ENCODE measurements around the gene TAS2R8. TPM values are rescaled to one million over a fixed set of nuclear protein-coding genes. Genes with fewer than 3 reads are reported as not detected.
A peak's percentile ranks its signal among the peaks of the same experiment; 100 is the strongest.

Gene TAS2R8, protein sequence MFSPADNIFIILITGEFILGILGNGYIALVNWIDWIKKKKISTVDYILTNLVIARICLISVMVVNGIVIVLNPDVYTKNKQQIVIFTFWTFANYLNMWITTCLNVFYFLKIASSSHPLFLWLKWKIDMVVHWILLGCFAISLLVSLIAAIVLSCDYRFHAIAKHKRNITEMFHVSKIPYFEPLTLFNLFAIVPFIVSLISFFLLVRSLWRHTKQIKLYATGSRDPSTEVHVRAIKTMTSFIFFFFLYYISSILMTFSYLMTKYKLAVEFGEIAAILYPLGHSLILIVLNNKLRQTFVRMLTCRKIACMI
- total RNA-seq = not detected
- 0 reads per million in 2 donors for total RNA-seq

DNA sequence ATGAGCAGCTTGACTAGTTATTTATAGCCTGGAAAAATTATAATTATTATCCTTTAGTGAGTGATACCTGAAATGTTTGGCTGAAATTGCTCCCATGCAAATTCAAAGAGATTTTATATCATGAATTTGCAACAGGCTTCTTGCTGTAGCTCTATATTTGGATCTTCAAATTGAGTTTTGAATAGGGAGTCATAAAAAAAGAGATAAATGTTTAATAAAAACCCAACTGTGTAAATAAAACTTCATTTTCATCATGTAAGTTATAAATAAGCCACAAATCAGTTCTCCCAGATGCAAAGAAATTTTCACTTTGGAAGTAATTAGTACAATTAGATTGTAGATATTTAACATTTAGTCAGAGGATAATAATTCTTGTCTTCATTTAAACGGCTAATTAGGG, at the start of gene TAS2R8:
Gene TAS2R8 (minus strand): TSS at position 101 of the 400 bp plus-strand sequence. CDS start 306 bp downstream, outside the sequence.
- H3K9me3 ChIP-seq (ENCODE audit: control insufficient read depth, low read length, poor library complexity, severe bottlenecking) = no peaks in the 10 kb centered on the region
- Mint-ChIP-seq H3K4me3 (no peak within 1 kb of the TSS), H3K27me3 (peaks cover 21% of the 10 kb centered on the region), H3K4me1 (no peaks in the 10 kb centered on the region), H3K36me3 (ENCODE audit: low read depth) (no peaks in the 10 kb centered on the region), H3K27ac (no peak within 1 kb of the TSS)
- ATAC-seq (no peak), DNase-seq (no peak)

DNA sequence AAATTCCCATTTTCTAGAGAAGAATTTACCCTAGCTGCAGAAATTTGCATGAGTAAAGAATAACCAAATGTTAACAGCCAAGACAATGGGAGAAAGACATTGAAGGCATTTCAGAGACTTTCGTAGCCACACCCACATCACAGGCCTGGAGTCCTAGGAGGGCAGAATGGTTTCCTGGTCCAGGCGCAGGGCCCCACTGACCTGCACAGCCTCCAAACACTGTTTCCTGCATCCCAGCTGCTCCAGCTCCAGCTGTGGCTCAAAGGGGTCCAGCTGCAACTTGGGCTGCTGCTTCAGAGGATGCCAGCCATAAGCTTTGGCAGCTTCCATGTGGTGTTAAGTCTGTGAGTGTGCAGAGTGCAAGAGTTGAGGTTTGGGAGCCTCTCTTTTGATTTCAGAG, 48.7 kb upstream of the TAS2R8 start:
- no peak overlapping the region for H3K4me3 Mint-ChIP-seq
- peaks cover 14% of the 10 kb centered on the region for H3K36me3 Mint-ChIP-seq (ENCODE audit: low read depth)
- H3K27me3 Mint-ChIP-seq = no peaks in the 10 kb centered on the region
- no peak overlapping the region for H3K27ac Mint-ChIP-seq
- DNase-seq (no peak), ATAC-seq (no peak)
- H3K9me3 ChIP-seq (ENCODE audit: control insufficient read depth, low read length, poor library complexity, severe bottlenecking) = peaks cover 3% of the 10 kb centered on the region
- H3K4me1 Mint-ChIP-seq = peaks cover 26% of the 10 kb centered on the region

DNA sequence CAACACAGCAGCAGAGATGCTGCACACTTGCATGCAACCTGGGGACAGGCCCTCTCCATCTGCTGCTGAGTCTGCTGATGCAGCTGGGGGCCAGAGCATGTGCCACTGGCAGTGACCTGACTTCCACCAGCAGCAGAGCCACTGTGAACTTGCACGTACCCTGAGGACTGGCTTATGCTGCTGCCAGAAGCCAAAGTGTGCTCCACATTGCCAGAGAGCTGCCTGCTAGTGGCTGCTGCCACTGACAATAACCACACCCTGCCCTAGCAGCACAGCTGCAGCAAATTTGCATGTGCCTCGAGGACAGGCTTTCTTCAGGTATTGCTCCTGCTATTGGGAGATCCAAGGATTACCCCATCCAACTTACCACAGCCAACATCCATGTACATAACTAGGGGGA, 46.7 kb upstream of the TAS2R8 start:
- DNase-seq (no peak), ATAC-seq (no peak)
- peaks cover 8% of the 10 kb centered on the region for H3K36me3 Mint-ChIP-seq (ENCODE audit: low read depth)
- H3K27ac Mint-ChIP-seq = no peak overlapping the region
- H3K9me3 ChIP-seq (ENCODE audit: control insufficient read depth, low read length, poor library complexity, severe bottlenecking) = peaks cover 3% of the 10 kb centered on the region
- H3K4me1 Mint-ChIP-seq = peaks cover 39% of the 10 kb centered on the region
- H3K27me3 Mint-ChIP-seq = no peaks in the 10 kb centered on the region
- no peak overlapping the region for H3K4me3 Mint-ChIP-seq

DNA sequence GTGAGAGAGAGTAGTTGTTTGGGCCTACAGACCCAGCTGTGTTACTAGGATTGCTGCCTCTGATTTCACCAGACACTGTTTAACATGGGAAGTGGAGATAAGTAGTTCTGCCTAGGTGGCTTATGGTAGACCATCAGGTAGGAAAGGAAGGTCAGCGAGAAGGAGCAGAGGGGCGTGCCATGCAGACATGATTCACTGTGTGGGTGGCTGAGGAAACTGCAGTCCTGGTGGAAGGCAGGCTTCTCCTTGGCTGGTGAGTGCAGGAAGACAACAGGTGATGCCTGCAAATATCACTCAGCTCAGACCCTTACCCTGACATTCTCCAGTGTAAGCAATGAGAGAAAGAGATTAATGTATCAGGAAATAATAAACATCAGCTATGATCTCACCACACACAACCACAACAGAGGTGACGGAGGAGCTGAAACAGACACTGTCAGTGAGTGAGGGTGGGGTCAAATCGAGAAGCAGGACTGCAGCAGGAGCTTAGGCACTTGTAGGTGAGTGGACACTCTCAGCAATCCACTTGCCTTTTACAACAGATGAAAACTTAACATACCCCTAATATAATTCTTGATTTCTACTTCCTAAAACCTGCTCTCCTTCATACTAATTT, 44.3 kb upstream of the TAS2R8 start:
- Mint-ChIP-seq H3K27ac (peak overlapping the region; percentile 75), H3K36me3 (ENCODE audit: low read depth) (peaks cover 9% of the 10 kb centered on the region), H3K4me3 (peak overlapping the region; percentile 61), H3K27me3 (no peaks in the 10 kb centered on the region), H3K4me1 (peaks cover 41% of the 10 kb centered on the region)
- H3K9me3 ChIP-seq (ENCODE audit: control insufficient read depth, low read length, poor library complexity, severe bottlenecking) = peaks cover under 1% of the 10 kb centered on the region
- ATAC-seq (peak; percentile 44), DNase-seq (no peak)

DNA sequence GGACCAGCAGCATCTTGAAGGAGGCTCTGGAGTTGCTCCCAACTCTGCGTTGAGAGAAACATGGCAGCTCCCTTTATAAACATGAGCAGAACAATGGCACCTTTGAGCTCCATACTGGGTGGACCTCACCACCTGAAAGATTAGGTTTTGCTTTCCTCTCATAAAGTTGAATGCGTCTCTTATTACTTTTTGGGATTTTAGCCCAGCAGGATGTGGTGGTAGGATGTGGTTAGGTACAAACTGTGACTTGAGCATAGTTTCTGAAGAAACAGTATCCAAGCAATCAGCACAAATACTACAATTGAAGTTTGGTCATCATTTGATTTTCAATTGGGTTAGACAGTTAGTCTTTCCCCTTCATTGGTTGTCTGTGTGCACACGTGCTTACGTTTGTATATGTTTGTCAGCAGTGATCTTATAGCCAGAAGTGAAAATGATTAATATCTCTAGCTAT, 42.4 kb upstream of the TAS2R8 start, which contains the start of gene PRR4:
Gene PRR4 (minus strand): TSS at position 51 of the 454 bp plus-strand sequence. CDS start 38 bp downstream, at position 13.
- Mint-ChIP-seq H3K27me3 (no peaks in the 10 kb centered on the region), H3K27ac (peak within 1 kb of the TSS; percentile 75), H3K36me3 (ENCODE audit: low read depth) (peaks cover 11% of the 10 kb centered on the region), H3K4me3 (no peak within 1 kb of the TSS), H3K4me1 (peaks cover 39% of the 10 kb centered on the region)
- ATAC-seq (peak; percentile 74), DNase-seq (no peak)
- H3K9me3 ChIP-seq (ENCODE audit: control insufficient read depth, low read length, poor library complexity, severe bottlenecking) = no peaks in the 10 kb centered on the region

DNA sequence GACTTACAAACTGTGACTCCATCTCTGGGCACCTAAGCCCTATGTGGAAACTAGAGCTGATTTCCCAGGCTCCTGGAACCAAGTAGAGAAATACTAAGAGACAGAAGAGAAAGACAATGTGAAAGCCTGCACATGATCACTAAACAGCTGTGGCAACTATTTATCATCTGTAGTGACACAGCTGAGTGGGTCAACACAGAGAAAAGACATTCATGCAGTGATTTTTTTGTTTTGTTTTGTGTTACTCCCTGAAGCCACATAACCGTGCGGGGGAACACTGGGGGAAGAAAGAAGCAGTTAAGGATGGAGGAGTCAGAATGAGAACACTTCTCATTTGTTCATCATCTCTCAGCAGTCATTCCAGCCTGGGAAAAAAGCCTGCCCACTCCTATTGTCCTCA, 40.7 kb upstream of the TAS2R8 start:
- ATAC-seq (no peak), DNase-seq (no peak)
- Mint-ChIP-seq H3K36me3 (ENCODE audit: low read depth) (peaks cover 11% of the 10 kb centered on the region), H3K27ac (no peak overlapping the region), H3K27me3 (no peaks in the 10 kb centered on the region), H3K4me1 (peaks cover 34% of the 10 kb centered on the region), H3K4me3 (no peak overlapping the region)
- no peaks in the 10 kb centered on the region for H3K9me3 ChIP-seq (ENCODE audit: control insufficient read depth, low read length, poor library complexity, severe bottlenecking)

DNA sequence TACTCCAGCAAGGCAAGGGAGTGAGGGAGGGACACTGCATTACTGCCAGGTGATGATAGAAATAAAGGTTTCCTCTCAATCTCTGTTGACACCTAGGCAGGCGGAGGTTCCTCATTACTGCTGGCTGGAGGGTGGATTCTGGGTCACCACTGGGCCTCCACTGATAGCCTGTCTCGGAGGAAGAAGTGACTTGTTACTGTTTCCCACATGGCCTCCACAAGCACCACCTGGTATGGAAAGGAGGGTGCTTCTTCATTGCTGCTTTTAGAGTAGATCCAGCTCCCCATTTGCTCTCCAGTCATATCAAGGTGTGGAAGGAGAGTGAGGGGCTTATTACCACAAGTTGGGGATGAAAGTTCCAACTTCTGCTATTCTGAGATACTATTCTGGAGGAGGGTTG, 35.8 kb upstream of the TAS2R8 start:
- no peak for DNase-seq
- no peak overlapping the region for H3K4me3 Mint-ChIP-seq

DNA sequence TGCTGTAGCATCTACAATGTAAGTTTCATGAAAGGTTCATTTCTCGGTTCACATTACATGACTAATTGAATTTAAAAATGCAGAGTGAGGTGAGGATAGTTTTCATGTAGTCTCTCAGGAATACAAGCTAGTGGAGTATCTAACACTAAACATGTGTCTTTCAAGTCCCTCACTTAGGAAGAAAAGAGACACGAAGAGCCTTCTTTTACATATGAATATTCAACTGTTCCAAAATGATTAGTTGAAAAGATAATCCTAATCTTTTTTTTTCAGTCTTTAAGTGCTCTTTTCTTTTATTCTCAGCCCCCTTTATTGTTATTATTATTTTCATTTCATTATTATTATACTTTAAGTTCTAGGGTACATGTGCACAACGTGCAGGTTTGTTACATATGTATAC, 31.4 kb upstream of the TAS2R8 start:
- no peak for DNase-seq
- H3K27ac Mint-ChIP-seq = no peak overlapping the region

More for the DNA sequence above, 35.8 kb upstream of the TAS2R8 start:
- no peaks in the 10 kb centered on the region for H3K9me3 ChIP-seq (ENCODE audit: control insufficient read depth, low read length, poor library complexity, severe bottlenecking)
- Mint-ChIP-seq H3K27me3 (no peaks in the 10 kb centered on the region), H3K27ac (no peak overlapping the region), H3K36me3 (ENCODE audit: low read depth) (peaks cover 11% of the 10 kb centered on the region), H3K4me1 (peaks cover 2% of the 10 kb centered on the region)
- ATAC-seq = no peak

DNA sequence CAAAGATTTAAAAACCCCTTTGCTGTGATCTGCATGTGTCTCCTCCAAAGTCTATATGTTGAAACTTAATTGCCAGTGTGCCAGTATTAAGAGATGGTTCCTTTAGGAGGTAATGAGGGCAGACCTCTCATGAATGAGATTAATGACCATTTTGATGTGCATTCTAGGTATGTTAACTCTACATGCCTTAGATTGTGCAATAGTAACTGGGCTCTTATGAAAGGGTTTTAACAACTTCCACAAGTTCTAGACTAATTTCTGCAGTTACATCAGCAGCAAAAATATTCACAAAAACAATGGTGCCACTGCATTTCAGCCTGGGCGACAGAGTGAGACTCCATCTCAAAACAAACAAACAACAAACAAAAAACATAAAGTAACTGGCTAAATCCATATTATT, 22.9 kb upstream of the TAS2R8 start:
- DNase-seq = no peak

More for the DNA sequence above, 31.4 kb upstream of the TAS2R8 start:
- no peak for ATAC-seq
- no peaks in the 10 kb centered on the region for H3K27me3 Mint-ChIP-seq
- no peaks in the 10 kb centered on the region for H3K9me3 ChIP-seq (ENCODE audit: control insufficient read depth, low read length, poor library complexity, severe bottlenecking)
- no peaks in the 10 kb centered on the region for H3K4me1 Mint-ChIP-seq
- no peak overlapping the region for H3K4me3 Mint-ChIP-seq
- no peaks in the 10 kb centered on the region for H3K36me3 Mint-ChIP-seq (ENCODE audit: low read depth)

DNA sequence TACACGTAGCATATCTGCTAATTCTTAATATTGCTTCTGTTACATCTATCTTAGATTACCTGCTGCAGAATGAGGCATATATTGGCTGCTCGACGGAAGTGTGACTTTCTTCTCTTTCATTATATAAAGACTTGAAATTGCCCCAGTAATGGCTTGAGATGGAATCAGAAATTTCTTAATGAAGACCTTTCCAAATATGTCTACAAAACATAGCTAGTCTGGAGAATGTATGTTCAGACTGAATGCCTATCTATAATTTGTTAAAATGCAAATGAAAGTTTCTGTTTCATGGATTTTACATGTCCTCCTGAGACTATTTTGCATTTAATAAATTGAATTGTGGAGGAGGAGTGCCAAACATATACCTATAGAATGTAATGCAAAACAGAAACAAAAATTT, 19.2 kb upstream of the TAS2R8 start, which contains the start of gene TAS2R10:
Gene TAS2R10 (minus strand): TSS at position 101 of the 400 bp plus-strand sequence. CDS start 89 bp downstream, at position 12.
- no peak within 1 kb of the TSS for H3K4me3 Mint-ChIP-seq
- H3K9me3 ChIP-seq (ENCODE audit: control insufficient read depth, low read length, poor library complexity, severe bottlenecking) = no peaks in the 10 kb centered on the region
- peaks cover 5% of the 10 kb centered on the region for H3K4me1 Mint-ChIP-seq
- DNase-seq (no peak), ATAC-seq (no peak)
- peaks cover 3% of the 10 kb centered on the region for H3K36me3 Mint-ChIP-seq (ENCODE audit: low read depth)
- no peak within 1 kb of the TSS for H3K27ac Mint-ChIP-seq
- H3K27me3 Mint-ChIP-seq = no peaks in the 10 kb centered on the region

More for the DNA sequence above, 22.9 kb upstream of the TAS2R8 start:
- no peak for ATAC-seq
- no peak overlapping the region for H3K4me3 Mint-ChIP-seq
- H3K27me3 Mint-ChIP-seq = no peaks in the 10 kb centered on the region
- H3K27ac Mint-ChIP-seq = no peak overlapping the region
- no peaks in the 10 kb centered on the region for H3K36me3 Mint-ChIP-seq (ENCODE audit: low read depth)
- H3K4me1 Mint-ChIP-seq = peaks cover 2% of the 10 kb centered on the region
- no peaks in the 10 kb centered on the region for H3K9me3 ChIP-seq (ENCODE audit: control insufficient read depth, low read length, poor library complexity, severe bottlenecking)

DNA sequence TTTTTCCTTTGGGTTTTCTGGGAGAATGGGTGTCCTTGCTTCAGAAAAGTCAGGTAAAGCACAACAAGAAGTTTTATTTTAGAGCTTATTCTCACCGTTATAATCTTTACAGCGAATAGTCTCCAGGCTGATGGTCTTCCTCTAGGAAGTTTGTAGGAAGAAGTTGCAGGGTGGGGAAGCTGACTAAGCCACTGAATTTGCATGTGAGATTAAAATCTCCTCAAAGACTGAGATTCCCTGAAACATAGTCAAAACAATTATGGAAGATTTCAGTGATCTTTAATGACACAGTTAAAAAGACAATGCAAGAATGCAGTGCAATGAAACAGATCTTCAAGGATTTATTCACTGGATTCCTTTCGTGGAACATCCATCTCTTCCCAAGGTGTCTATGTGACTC, 17.9 kb upstream of the TAS2R8 start:
- H3K9me3 ChIP-seq (ENCODE audit: control insufficient read depth, low read length, poor library complexity, severe bottlenecking) = no peaks in the 10 kb centered on the region
- Mint-ChIP-seq H3K27ac (no peak overlapping the region), H3K36me3 (ENCODE audit: low read depth) (peaks cover 3% of the 10 kb centered on the region), H3K27me3 (no peaks in the 10 kb centered on the region), H3K4me3 (no peak overlapping the region), H3K4me1 (peaks cover 5% of the 10 kb centered on the region)
- DNase-seq (no peak), ATAC-seq (no peak)

DNA sequence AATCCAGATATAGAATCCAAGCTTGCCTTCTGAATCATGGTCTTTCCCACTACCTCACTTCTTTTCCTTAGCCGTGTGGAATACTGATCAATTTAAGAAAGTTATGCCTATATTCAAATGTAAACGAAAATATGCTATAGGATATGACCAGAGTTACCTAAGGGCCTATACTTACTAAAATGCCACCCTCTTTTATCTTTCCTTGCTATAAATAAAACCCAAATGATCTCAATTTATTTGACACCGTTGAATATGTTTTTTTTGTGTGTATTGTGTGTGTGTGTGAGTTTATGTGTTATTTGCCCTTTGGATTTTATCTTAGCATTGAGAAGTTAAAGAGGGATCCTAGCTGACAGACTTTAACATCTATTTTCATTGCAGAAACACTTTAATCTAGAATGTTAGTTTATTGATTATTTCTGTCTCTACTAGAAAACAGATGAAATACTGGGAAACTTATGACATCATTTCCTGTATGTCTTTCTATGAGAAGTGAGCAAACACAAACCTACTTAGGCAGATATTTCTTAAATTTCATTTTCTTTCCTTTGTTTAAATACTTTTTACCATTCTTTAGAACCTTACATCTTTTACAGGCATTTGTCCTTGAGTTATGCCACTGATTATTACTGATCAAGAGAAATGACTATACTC, 4.9 kb upstream of the TAS2R8 start:
- Mint-ChIP-seq H3K27ac (no peak overlapping the region), H3K4me1 (no peaks in the 10 kb centered on the region), H3K4me3 (no peak overlapping the region), H3K36me3 (ENCODE audit: low read depth) (no peaks in the 10 kb centered on the region), H3K27me3 (peaks cover 10% of the 10 kb centered on the region)
- DNase-seq (no peak), ATAC-seq (no peak)
- no peaks in the 10 kb centered on the region for H3K9me3 ChIP-seq (ENCODE audit: control insufficient read depth, low read length, poor library complexity, severe bottlenecking)

DNA sequence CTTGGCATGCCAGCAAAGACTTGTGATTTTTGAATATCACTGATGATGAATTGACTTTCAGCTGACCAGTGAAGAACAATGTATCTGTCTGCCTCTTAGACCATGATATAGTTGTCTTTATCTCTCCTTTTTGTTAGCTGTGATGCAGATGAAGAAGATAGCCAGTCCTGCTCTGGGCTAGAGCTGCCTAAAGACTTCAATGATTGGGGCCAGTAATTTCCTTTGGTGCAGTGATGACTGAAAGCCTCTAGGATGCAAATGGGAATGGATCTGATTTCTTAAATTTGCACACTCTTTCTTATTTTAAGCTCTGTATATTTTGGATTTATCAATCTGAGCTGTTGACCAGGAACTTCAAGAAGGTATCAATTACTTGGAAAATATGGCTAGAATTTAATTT, 3.0 kb upstream of the TAS2R8 start, which contains the start of gene TAS2R9:
Gene TAS2R9 (minus strand): TSS at position 101 of the 400 bp plus-strand sequence. CDS start 93 bp downstream, at position 8.
- no peaks in the 10 kb centered on the region for H3K4me1 Mint-ChIP-seq
- ATAC-seq (no peak), DNase-seq (no peak)
- H3K4me3 Mint-ChIP-seq = no peak within 1 kb of the TSS
- peaks cover 15% of the 10 kb centered on the region for H3K27me3 Mint-ChIP-seq
- no peaks in the 10 kb centered on the region for H3K36me3 Mint-ChIP-seq (ENCODE audit: low read depth)
- H3K27ac Mint-ChIP-seq = no peak within 1 kb of the TSS
- H3K9me3 ChIP-seq (ENCODE audit: control insufficient read depth, low read length, poor library complexity, severe bottlenecking) = no peaks in the 10 kb centered on the region

Measured in T-helper 17 cell (primary cell).